ENCODE measurements around the gene SHISAL2A. TPM values are rescaled to one million over a fixed set of nuclear protein-coding genes. Genes with fewer than 3 reads are reported as not detected.
"Not testable (repeated sequence)": the region's sequence is repeated elsewhere in the genome, so short reads cannot be mapped to it uniquely, and the experiment has no call there.

Gene SHISAL2A
- total RNA-seq, 6 donors from 2014 or later = 0.24 to 10.5 (median 3.0) TPM; not detected in 3

GRCh38 chr1:52686261-52686751 lies 53.3 kb downstream of the SHISAL2A start:
- not testable (repeated sequence) for H3K4me3 ChIP-seq, H3K27me3 ChIP-seq, H3K27ac ChIP-seq, H3K9me3 ChIP-seq, H3K4me1 ChIP-seq
- WGBS, 2 donors = 51 to 53% methylated on average over 16 to 17 of the region's 17 CpGs
- H3K36me3 ChIP-seq = peaks cover 0 to 32% (median 18%) of the 10 kb centered on the region in 4 donors
- peak; percentile 25 to 82 for DNase-seq
- ATAC-seq (ENCODE audit: low FRiP score in 2 of 2) = peak; percentile 77 to 87
- TF ChIP-seq CTCF (IDR thresholded peaks at IDR 0.05) = peak; percentile 52 to 81 (median 70)

GRCh38 chr1:52686830-52687229 lies 53.9 kb downstream of the SHISAL2A start:
- 91 to 95% methylated on average over 5 of the region's 5 CpGs for WGBS, 2 donors
- no peak for ATAC-seq (ENCODE audit: low FRiP score in 2 of 2)
- DNase-seq = no peak
- Histone ChIP-seq H3K27me3 (no peaks in the 10 kb centered on the region), H3K27ac (no peak overlapping the region), H3K36me3 (peaks cover 0 to 36% (median 21%) of the 10 kb centered on the region in 4 donors), H3K4me1 (peaks cover 0 to 8% (median 3%) of the 10 kb centered on the region in 4 donors), H3K9me3 (no peaks in the 10 kb centered on the region), H3K4me3 (no peak overlapping the region)
- TF ChIP-seq POLR2AphosphoS5 (IDR thresholded peaks at IDR 0.05) (no peak), POLR2A (IDR thresholded peaks at IDR 0.05) (no peak), CTCF (IDR thresholded peaks at IDR 0.05) (no peak), EP300 (IDR thresholded peaks at IDR 0.05) (no peak)

GRCh38 chr1:52691821-52692220 lies 58.9 kb downstream of the SHISAL2A start:
- WGBS, 2 donors = 95 to 100% methylated on average over 3 of the region's 3 CpGs
- Histone ChIP-seq H3K9me3 (no peaks in the 10 kb centered on the region), H3K27me3 (no peaks in the 10 kb centered on the region), H3K4me1 (peaks cover 0 to 3% (median under 1%) of the 10 kb centered on the region in 4 donors), H3K4me3 (no peak overlapping the region), H3K36me3 (peaks cover 0 to 45% (median 27%) of the 10 kb centered on the region in 4 donors), H3K27ac (no peak overlapping the region)
- ATAC-seq (ENCODE audit: low FRiP score in 2 of 2) (no peak), DNase-seq (no peak)
- TF ChIP-seq EP300 (IDR thresholded peaks at IDR 0.05) (no peak), POLR2A (IDR thresholded peaks at IDR 0.05) (no peak), CTCF (IDR thresholded peaks at IDR 0.05) (no peak), POLR2AphosphoS5 (IDR thresholded peaks at IDR 0.05) (no peak)

GRCh38 chr1:52692697-52693096 lies 59.7 kb downstream of the SHISAL2A start:
- Histone ChIP-seq H3K4me3 (no peak overlapping the region), H3K27ac (no peak overlapping the region), H3K9me3 (no peaks in the 10 kb centered on the region), H3K4me1 (peaks cover 3 to 11% (median 4%) of the 10 kb centered on the region in 4 donors), H3K36me3 (peaks cover 0 to 36% (median 21%) of the 10 kb centered on the region in 4 donors), H3K27me3 (no peaks in the 10 kb centered on the region)
- WGBS, 2 donors = 97 to 100% methylated on average over 4 of the region's 4 CpGs
- no peak for ATAC-seq (ENCODE audit: low FRiP score in 2 of 2)
- TF ChIP-seq POLR2A (IDR thresholded peaks at IDR 0.05) (no peak), CTCF (IDR thresholded peaks at IDR 0.05) (no peak), EP300 (IDR thresholded peaks at IDR 0.05) (no peak), POLR2AphosphoS5 (IDR thresholded peaks at IDR 0.05) (no peak)
- DNase-seq = no peak

DNA sequence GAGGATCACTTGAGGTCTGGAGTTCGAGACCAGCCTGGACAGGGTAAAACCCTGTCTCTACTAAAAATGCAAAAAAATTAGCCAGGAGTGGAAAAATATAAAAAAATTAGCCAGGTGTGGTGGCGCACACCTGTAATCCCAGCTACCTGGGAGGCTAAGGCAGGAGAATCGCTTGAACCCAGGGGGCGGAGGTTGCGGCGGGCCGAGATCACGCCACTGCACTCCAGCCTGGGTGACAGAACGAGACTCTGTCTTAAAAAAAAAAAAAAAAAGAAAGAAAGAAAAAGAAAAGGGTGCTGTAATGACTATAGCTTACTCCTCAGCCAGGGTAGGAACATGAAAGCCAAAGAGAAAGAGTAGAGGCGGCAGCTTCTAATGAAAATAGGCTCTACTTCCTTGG lies 60.4 kb downstream of the SHISAL2A start:
- not testable (repeated sequence) for ATAC-seq (ENCODE audit: low FRiP score in 2 of 2); H3K27me3 ChIP-seq; H3K9me3 ChIP-seq; H3K27ac ChIP-seq; H3K4me3 ChIP-seq
- peaks cover 3 to 13% (median 4%) of the 10 kb centered on the region in 4 donors for H3K4me1 ChIP-seq
- DNase-seq = peak in 1 of 2 donors; percentile 52
- 95 to 98% methylated on average over 10 of the region's 10 CpGs for WGBS, 2 donors
- H3K36me3 ChIP-seq = peaks cover 0 to 29% (median 15%) of the 10 kb centered on the region in 4 donors

All from upper lobe of left lung (tissue), 6 donors.